Inflammatory macrophage treated with lipopolysaccharide for 1 hour (primary cell): Measurements from ENCODE around the gene RASIP1.
"Not testable (repeated sequence)": the region's sequence is repeated elsewhere in the genome, so short reads cannot be mapped to it uniquely, and the experiment has no call there.

Source experiments
- DNase-seq, 2 donors: peaks; one replicate each; pipeline ENCODE4 v3.0.0-alpha.2; 2020 to 2022

The RASIP1 gene

GRCh38 chr19:48728911-48729664 is 11.3 kb downstream of the RASIP1 start:
- no peak for DNase-seq

- DNase-seq, result peak; percentile 55 to 56
Measured at GRCh38 chr19:48726556-48726955, 13.9 kb downstream of the RASIP1 start.

GRCh38 chr19:48724796-48725753 is 15.3 kb downstream of the RASIP1 start:
- DNase-seq, result peak; percentile 52 to 63

GRCh38 chr19:48722196-48722708 is 18.2 kb downstream of the RASIP1 start:
- no peak for DNase-seq

GRCh38 chr19:48720613-48721296 is 19.7 kb downstream of the RASIP1 start:
- peak; percentile 97 to 98 for DNase-seq

GRCh38 chr19:48720251-48720612 is 20.2 kb downstream of the RASIP1 start:
- DNase-seq, result no peak

GRCh38 chr19:48719263-48720171 is 20.9 kb downstream of the RASIP1 start, which contains the start of gene MAMSTR:
Gene MAMSTR (minus strand): TSS chr19:48719725. CDS start chr19:48719031, 694 bp downstream.
- no peak for DNase-seq

GRCh38 chr19:48718711-48719231 is 21.6 kb downstream of the RASIP1 start:
- DNase-seq, result no peak

- not testable (repeated sequence) for DNase-seq
Measured at GRCh38 chr19:48718106-48718505, 22.3 kb downstream of the RASIP1 start.

- DNase-seq, result no peak
Measured at GRCh38 chr19:48716562-48717291, 23.7 kb downstream of the RASIP1 start.

- no peak for DNase-seq
Measured at GRCh38 chr19:48715681-48716171, 24.7 kb downstream of the RASIP1 start.

GRCh38 chr19:48714759-48715675 is 25.4 kb downstream of the RASIP1 start:
- no peak for DNase-seq

GRCh38 chr19:48713864-48714755 is 26.3 kb downstream of the RASIP1 start:
- DNase-seq, result peak; percentile 99

GRCh38 chr19:48713041-48713863 is 27.2 kb downstream of the RASIP1 start:
- no peak for DNase-seq

GRCh38 chr19:48711106-48711662 is 29.2 kb downstream of the RASIP1 start:
- no peak for DNase-seq

GRCh38 chr19:48708471-48708870 is 31.9 kb downstream of the RASIP1 start:
- no peak for DNase-seq

- DNase-seq, result no peak
Measured at GRCh38 chr19:48705431-48705830, 35.0 kb downstream of the RASIP1 start.
